Stimulated activated CD8-positive, alpha-beta memory T cell treated with anti-CD3 and anti-CD28 coated beads, Interleukin-2, amount 100 ng/mL, for 1 hour (primary cell): ENCODE data around the gene C22orf31.

Experiments
- DNase-seq, 2 donors: peaks; one replicate each; pipeline ENCODE4 v3.0.0-alpha.2; 2020; ENCODE audit warnings: low read depth in 2 of 2

The C22orf31 gene

DNA sequence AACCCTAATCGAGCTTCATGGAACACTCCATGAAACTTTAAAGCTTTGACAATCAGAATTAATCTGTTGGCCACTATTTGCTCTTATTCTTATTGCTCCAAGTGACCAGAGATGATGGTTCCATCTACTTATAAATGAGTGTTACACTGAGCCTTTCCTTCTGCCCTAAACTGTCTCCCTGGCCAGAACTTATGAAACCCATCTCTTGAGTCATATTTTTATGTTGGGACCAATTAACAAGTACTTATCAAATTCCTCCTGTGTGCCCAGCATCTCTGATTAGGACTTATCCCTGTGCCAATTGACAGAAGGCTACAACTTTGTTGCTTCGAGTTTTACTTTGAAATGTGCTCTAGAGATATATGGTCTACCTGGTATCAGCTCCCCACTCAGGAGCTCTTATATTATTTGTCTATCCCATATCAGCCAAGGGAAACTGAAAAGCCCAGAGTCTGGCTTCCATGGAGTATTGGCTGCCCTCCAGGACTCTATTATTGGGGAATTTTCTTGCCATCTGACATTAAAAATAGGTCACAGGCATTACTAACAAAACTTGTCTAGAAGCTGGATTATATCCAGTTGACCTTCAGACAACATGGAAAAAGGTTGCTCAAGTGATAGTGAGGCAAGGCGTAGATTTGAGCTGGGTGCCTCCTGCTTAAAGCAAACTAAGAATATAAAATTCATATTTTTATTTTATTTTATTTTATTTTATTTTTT lies 20.0 kb upstream of the C22orf31 start:
- DNase-seq = no peak

DNA sequence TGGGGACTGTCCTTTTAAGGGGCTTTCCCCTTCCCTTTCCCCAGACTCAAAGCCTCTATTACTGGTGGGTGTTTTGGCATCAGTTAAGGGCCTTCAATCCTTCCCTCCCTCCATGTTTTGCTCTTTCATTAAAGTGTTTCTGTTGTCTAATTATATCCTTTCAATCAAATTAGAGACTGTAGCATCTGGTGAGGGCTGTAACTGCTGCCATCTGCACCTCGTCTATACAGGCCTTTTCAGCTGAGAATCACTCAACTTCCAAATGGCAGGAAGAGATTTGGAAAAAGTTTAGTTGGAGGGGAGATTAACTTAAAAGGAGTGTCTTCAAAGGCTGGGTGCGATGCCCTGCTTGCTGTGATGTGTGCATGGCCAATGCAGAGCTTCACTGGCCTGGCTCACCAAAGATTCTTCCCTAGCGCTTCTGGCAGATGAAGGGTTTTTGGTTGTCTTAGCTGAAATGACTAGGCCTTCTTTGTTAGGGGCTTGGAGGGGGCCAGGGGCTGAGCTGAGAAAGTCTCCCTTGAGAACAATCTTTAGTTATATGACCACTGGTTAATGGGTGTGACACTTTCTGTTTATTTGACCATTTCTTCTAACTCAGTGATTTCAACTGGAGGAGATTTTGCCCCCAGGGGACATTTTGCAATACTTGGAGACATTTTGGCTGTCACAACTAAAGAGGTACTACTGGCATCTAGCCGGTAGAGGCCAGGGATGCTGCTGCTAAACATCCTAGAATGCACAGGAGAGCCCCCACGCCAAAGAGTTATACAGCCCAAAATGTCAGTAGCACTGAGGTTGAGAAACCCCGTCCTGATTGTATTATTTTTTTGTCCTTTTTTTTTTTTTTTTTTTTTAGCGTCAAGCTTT lies 18.7 kb upstream of the C22orf31 start:
- DNase-seq = no peak

DNA sequence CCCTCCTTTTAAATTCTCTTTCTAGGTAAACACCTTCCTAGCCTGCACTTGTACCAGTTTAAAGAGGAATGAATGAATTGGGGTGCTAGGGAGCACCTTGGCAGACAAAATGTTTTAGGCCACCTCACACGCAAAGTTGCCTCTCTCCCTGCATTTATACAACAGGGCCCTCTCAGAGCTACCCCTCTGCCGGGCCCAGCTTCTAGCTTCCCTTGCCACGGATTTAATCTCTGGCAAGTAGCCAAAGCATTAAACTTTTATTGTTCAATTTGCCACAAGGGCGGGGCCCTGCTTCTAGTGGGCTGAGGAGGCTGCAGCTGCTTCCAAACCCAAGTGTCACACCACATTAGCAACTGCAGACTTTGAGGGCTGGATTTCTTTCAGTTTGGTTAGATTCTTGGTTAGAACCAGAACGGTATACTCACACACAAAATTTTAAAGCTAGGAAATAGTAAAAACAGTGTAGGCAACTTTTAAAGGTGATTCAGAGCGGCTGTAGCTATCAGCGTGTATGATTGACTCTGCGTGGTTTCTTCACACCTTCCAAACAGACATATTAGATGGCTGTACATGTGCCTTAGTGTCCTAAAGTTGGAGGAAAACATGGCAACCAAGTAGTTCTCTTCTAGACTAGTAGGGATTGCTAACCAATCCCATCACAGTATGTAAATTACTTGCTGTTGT lies 17.7 kb upstream of the C22orf31 start:
- DNase-seq = no peak

DNA sequence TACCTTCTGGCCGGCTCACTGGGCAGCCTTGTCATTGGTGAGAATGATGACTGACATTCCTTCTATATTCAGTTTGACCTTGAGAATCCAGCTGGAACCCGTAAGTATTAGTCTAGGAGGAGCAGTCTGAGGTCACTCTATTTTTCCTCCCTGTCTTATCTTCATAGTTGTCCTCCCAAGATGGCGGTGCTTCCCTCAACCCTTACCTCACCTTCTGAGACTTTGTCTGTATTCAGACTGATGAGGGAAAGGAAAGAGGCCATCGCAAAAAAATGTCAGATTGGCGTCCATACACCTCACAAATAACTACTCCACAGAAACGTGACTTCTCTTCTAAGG lies 17.2 kb upstream of the C22orf31 start:
- no peak for DNase-seq

DNA sequence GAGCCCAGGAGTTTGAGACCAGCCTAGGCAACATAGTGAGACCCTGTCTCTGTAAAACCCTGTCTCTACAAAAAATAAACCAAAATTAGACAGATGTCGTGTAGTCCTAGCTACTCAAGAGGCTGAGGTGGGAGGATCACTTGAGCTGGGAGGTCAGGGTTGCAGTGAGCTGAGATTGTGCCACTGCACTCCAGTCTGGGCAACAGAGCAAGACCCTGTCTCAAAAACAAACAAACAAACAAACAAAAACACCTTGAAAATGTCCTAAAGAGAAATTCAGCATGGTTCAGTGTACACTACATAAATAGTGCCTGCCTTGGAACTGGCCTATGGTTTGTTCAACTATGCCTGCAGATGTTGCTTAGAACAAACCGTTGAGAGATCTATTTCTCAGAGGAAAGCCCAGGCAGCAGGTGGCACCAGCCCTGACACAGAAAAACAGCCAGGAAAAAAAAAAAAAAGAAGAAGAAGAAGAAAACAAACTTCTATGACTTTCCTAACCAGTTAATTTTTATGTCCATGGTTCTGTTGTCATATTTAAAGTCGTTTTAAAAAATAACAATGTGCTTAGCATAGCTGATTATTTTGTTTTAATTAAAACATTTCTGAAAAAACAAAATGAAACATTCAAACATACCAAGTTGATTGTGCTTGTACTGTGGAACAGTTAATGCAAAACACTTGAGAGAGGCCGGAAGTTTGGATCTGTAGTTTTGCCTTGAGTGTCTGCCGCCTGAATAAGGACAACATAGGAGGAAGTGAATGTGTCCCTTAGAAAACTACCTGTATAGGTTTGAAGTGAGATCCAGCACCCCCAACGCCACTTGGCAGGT lies 16.6 kb upstream of the C22orf31 start:
- no peak for DNase-seq

DNA sequence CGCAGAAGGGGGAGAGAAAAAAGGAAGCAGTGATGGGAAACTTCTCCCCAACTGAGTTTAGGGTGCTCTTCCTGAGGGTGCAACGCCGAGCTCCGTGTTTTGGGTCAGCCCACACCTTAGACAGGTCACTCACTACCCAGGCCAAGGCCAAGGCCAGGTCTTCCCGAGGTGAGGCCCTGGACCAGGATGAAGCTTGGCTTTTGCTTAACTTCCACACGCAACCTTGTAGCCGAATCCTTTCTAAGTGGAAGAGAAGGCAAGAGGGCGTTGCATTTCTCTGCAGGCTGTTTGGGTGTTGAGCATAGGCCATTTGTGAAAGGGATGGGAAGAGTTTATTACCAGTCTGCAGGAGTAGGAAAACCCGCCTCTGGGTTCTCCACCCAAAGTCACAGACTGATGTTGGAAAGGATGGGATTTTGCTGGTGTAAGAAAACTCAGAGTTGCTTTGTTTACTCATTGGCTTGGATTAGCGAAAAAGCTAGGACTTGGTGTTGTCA lies 12.7 kb upstream of the C22orf31 start:
- no peak for DNase-seq

DNA sequence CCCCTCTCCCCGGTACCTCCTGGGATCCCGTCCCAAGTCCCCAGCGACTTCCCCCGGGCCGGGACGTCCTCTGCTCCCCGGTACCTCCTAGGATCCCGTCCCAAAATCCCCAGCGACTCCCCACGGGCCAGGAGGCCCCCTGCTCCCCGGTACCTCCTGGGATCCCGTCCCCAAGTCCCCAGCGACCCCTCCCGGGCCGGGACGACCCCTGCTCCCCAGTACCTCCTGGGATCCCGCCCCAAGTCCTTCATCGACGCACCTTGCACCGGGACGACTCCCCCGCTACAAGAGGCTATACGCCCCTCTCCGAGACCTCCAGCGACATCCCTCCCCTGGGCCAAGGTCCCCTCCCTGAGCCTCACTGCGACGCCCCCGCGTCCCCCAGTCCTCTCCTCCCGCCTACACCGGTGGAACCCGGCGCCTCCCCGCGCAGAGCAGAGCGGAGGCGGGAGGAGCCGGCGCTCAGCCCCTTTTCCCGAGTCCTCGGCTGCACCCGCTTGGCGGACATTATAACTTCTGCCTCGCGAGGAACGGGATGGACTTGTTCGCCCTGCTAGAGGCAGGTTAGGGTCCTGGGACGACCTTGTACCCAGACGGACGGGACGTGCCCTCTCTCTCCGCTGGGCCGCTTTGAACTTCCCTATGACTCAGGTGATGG lies 12.1 kb upstream of the C22orf31 start:
- DNase-seq = no peak

DNA sequence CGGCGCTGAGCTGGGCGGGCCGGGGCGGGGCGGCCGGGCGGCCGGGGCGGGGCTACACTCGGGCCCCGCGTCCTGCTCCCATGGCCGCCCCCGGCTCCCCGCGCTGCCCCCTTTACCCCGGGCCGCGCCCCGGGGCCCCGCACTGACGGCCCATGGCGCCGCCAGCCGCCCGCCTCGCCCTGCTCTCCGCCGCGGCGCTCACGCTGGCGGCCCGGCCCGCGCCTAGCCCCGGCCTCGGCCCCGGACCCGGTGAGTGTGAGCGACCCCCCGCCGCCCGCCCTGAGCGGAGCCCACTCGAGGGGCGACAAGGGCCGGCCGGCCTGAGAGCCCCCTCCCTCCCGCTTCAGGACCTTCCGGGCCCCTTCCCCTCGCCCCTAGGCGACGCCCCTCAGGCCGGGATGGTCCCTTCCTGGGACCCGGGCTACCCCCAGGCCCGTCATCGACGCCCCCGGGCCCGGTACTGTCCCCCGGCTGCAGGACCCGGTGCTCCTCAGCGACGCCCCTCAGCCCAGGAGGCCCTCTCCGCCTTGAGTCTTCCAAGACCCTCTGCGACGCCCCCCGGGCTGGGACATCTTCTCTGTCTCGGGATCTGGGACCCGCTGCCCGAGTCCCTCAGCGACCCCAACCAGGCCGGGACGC lies 11.5 kb upstream of the C22orf31 start, which contains the start of gene KREMEN1:
KREMEN1 (plus strand) TSS at position 57 of the 639 bp plus-strand sequence; CDS start at position 153, 96 bp downstream.
- no peak for DNase-seq

DNA sequence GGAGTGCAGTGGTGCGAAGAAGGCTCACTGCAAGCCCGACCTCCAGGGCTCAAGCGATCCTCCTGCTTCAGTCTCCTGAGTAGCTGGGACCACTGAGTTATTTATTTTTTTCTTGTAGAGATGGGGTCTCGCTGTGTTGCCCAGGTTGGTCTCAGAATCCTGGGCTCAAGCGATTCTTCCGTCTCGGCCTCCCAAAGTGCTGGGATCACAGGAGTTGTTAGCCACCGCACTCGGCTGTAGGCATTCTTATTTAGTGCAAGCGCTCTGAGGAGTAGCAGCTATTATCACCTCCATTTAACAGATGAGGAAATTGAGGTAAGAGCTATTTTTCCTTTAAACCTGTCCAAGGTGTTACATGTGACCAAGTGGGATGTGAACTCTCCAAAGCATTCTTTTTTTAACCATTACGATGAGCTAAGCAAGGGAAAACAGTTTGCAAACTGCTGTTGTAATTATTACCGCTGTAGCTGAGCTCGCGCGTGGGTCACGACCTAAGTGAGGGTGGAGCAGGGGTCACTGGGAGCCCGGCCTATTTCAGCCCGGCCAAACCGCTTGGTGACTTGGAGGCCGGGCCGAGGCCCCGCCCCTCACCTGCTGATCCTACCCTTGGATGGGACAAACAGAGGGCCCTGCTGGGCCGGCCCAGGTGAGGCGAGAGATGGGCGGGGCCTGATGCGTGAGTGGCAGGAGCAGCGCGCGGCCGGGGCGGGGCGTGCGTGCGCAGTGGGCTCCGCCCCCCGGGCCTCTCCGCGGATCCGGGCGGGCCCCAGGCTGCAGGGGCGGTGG lies 10.8 kb upstream of the C22orf31 start:
- peak; percentile 37 to 68 for DNase-seq

DNA sequence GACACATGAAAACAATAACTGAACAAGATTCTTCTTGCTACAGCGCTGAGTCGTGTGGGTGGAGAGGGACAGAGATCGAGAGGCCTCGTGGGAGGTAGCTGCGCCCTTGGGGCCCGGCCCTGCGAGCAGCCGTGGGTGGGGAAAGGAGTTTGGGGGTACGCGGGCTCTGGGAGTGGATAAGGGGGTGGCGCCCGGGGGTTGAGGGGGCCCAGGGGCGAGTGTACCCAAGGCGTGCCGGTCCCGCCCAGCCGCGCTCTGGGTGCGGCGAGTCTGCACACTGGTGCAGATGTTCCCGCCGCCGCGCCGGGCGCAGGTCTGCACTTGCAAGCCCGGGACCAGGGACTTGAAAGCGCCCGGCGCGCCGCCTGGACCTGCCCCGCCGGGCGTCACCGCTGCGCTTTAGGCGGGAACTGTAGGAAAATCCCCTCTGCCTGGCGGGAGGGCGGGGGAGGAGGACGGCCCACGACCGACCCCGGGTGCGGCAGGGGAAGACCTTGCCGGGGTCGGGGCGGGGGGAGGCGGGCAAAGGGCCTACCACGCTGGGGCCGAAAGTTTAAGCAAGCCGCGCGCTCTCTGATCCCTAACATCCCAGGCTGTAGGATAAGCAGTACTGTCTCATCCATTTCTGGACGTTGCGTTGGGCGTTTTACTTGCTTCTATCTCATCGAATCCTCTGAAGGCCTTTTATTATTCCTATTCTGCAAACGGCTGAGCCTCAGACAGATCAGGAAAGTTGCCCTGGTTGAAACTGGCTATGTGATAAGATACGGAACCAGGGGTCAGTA lies 9.8 kb upstream of the C22orf31 start:
- no peak for DNase-seq

DNA sequence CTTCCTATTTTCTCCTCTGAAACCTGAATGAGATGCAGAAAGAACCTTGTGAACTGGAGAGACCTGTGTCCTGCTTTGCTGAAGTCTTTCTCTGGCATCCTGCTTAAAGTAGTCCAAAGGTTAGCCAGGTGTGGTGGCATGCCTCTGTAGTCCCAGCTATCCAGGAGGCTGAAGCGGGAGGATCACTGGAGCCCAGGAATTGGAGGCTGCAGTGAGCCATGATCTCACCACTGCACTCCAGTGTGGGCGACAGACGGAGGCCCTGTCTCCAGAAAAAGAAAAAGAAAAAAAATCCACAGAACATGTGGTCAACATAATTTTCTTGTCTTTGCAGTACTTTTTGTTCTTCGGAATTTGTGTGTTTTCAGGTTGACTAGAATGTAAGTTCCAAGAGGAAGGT lies 8.9 kb upstream of the C22orf31 start:
- DNase-seq = no peak

DNA sequence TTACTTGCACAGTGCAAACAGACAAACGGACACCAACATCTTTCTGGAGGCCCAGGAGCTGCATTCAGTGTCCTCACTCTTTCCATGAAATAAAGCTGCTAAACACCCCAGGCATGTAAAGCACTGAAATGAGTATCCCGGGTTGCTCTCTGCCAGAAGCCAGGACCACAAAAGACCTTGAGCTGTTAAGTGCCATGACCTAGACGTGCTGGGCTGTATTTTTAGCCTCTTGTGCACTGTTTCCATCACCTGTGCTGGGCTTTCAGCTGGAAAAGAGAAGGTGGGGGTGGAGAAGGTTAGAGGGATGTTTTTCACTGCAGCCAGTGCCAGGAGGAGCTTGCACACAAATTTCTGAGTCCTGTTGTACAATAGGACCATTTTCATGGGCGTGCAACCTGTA lies 7.8 kb upstream of the C22orf31 start:
- DNase-seq = no peak

DNA sequence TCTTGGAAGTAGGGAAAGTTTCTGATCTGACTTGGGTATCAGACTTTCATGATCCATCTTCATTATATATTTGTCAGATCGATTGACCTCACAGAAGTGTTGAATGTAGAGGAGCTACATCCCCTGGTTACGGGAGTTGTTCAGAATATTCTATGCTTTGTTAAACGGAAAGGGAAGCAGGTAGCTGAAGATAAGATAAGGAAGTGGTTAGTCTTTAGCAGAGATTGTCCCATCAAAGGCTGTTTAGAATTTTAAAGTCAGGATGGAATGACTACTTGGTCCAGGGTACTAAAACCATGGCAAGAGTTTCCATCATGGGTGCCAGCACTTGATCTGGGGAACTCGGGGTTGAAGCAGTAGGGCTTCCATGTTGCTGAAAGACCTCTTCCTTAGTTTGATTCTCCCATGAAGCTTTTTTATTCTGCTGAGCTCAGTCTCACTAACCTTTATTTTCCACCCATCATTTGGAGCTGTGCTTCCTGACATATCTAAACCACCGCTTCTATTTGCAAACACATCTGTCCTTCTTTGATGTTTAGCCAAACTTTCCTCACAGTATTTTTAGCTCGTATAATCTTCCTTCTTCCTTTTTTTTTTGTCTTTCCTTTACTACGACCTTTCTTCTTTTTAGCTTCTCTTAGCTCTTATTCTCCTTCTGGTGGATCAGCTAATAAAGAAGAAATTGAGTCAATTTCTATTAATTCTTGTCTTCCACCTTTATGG lies 4.0 kb upstream of the C22orf31 start:
- DNase-seq = no peak

DNA sequence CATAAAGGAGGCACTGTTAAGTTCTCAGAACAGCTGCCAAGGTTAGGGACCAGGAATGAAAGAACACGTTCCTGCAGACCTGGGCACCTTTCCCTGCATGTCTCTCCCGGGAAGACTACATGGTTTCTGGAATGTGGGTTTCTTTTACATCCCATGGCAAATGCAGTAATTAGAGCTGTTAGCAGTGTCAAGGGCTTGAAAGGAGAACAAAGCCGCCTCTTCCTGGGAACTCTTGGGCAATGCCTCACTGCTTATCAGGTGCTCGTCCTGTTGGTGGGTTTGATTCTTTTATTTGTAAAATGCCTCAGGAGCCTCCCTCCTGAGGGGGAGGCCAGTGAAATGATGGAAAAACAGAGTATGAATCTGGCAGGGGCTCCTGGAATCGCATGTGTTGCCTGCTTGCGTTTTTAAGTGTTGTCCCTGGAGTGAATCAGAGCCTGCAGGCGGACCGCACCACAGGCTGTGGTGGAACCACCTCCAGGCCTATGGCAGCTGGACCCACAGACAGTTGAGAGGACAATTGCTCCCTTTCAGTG lies 723 bp upstream of the C22orf31 start:
- no peak for DNase-seq

DNA sequence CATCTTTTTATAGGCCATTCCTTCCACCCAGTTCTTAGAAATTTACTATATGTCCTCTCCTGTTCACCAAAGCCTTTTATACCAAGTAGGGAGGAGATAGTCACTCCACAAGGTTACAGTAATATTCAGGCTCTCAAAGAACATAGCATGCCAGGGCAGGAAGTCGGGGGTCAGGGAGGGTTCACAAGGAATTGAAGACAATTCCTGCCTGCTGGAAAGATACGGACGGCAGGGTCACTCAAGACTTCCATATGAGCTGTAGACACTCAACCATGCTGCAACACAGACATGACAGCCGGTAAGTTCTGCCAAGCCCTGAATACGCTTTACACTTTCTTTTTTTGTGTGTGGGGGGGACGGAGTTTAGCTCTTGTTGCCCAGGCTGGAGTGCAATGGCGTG lies 700 bp downstream of the C22orf31 start:
- DNase-seq = no peak

DNA sequence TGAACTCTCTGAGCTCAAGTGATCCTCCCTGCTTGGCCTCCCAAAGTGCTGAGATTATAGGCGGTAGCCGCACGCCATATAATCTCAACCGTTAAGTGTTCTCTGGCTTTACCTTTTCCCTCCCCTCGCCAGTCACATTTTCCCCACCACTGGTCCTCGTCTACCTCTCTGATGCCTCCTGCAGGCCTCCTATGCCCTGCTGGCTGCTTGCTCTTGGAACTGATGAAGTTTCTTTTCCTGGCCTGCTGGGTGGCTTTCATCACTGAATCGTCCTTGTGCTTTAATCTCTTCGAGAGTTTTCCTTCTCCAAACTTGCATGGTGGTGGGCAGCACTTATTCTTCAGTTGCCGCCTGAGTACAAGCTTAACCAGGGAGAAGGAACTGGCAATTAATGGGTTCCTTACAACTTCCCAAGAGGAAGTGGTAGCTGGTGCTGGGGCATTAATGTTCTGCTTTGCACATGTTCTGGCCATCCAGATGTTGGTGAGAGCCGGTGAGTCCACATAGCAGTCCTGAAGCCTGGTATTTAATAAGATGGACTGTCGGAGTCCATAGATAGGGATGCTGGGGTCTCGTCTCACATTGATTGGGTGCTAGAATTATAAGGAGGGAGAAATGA lies 1.3 kb downstream of the C22orf31 start:
- no peak for DNase-seq

DNA sequence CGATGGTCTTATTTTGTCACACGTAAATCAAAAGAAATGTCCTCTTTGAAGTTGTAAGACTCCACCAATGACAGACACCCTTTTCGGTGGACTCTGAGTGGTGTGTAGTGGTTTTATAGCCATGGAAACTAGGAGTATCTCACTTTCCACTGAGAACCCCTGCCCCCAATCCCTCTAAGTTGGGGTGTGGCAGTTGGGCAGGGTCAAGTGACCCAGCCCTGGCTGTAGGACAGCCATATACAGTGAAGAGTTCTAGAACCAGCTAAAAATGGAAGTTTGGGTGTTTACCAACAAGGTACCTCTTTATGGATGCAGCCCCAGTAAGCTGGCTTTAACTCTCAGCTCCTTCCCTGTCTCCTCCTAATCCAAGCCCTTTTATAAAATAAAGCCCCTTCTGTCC lies 5.2 kb downstream of the C22orf31 start:
- no peak for DNase-seq
